ENCODE data around the gene KCTD2. TPM values are rescaled to one million over a fixed set of nuclear protein-coding genes. Genes with fewer than 3 reads are reported as not detected.

Gene KCTD2
- total RNA-seq, 1 donor from 2014 or later = 17.2 TPM

GRCh38 chr17:75074532-75074931, 27.5 kb downstream of the KCTD2 start:
- H3K4me1 ChIP-seq = peaks cover 32% of the 10 kb centered on the region
- DNase-seq (ENCODE audit: extremely low spot score in 2 of 2) = no peak
- no peak for TF ChIP-seq POLR2AphosphoS5 (IDR thresholded peaks at IDR 0.05; ENCODE audit: insufficient read depth in 1 of 2, low read depth in 1 of 2)
- no peak for TF ChIP-seq POLR2A (IDR thresholded peaks at IDR 0.05)
- TF ChIP-seq CTCF (IDR thresholded peaks at IDR 0.05) = no peak
- H3K9me3 ChIP-seq = no peaks in the 10 kb centered on the region
- intact Hi-C loops (cut with DNase I) = loop anchor here (10.0 kb wide), 1 partner anchor 50 kb away; no protein-coding TSS in a partner anchor
- no peak overlapping the region for H3K4me3 ChIP-seq
- H3K36me3 ChIP-seq = no peaks in the 10 kb centered on the region
- no peak overlapping the region for H3K27ac ChIP-seq
- H3K27me3 ChIP-seq = no peaks in the 10 kb centered on the region

- TF ChIP-seq POLR2AphosphoS5 (IDR thresholded peaks at IDR 0.05; ENCODE audit: insufficient read depth in 1 of 2, low read depth in 1 of 2) (no peak), CTCF (IDR thresholded peaks at IDR 0.05) (no peak), POLR2A (IDR thresholded peaks at IDR 0.05) (no peak)
- no peak overlapping the region for H3K27ac ChIP-seq
- DNase-seq (ENCODE audit: extremely low spot score in 2 of 2) = no peak
- H3K27me3 ChIP-seq = no peaks in the 10 kb centered on the region
- intact Hi-C loops (cut with DNase I) = loop anchor here (10.0 kb wide), 1 partner anchor 49 kb away; no protein-coding TSS in a partner anchor
- peaks cover 37% of the 10 kb centered on the region for H3K4me1 ChIP-seq
- no peak overlapping the region for H3K4me3 ChIP-seq
- H3K36me3 ChIP-seq = no peaks in the 10 kb centered on the region
- H3K9me3 ChIP-seq = no peaks in the 10 kb centered on the region
These were observed 28.7 kb downstream of the KCTD2 start for GRCh38 chr17:75075597-75076336.

GRCh38 chr17:75077072-75077495, 30.1 kb downstream of the KCTD2 start:
- Histone ChIP-seq H3K27ac (peak overlapping the region; percentile 72), H3K9me3 (no peaks in the 10 kb centered on the region), H3K4me1 (peaks cover 37% of the 10 kb centered on the region), H3K36me3 (no peaks in the 10 kb centered on the region), H3K27me3 (no peaks in the 10 kb centered on the region), H3K4me3 (peak overlapping the region; percentile 46 to 48)
- DNase-seq (ENCODE audit: extremely low spot score in 2 of 2) = no peak
- TF ChIP-seq CTCF (IDR thresholded peaks at IDR 0.05) = no peak
- intact Hi-C loops (cut with DNase I) = loop anchor here (10.0 kb wide), 1 partner anchor 48 kb away; no protein-coding TSS in a partner anchor

- Histone ChIP-seq H3K27me3 (no peaks in the 10 kb centered on the region), H3K27ac (peak overlapping the region; percentile 72), H3K36me3 (no peaks in the 10 kb centered on the region), H3K9me3 (no peaks in the 10 kb centered on the region), H3K4me3 (peak overlapping the region; percentile 46 to 48), H3K4me1 (peaks cover 37% of the 10 kb centered on the region)
- intact Hi-C loops (cut with DNase I) = loop anchor here (10.0 kb wide), 1 partner anchor 47 kb away; no protein-coding TSS in a partner anchor
- peak in 1 of 2 donors; percentile 94 for DNase-seq (ENCODE audit: extremely low spot score in 2 of 2)
- TF ChIP-seq CTCF (IDR thresholded peaks at IDR 0.05) = no peak
- peak in 1 of 2 donors; percentile 58 for TF ChIP-seq POLR2AphosphoS5 (IDR thresholded peaks at IDR 0.05; ENCODE audit: insufficient read depth in 1 of 2, low read depth in 1 of 2)
These were observed 30.7 kb downstream of the KCTD2 start for GRCh38 chr17:75077496-75078283.

All from vagina (tissue), 2 donors.